Measurements from ENCODE around the gene CLDN18. TPM values are rescaled to one million over a fixed set of nuclear protein-coding genes. Genes with fewer than 3 reads are reported as not detected.

Gene CLDN18
- total RNA-seq, 4 donors from 2014 or later = not detected

DNA sequence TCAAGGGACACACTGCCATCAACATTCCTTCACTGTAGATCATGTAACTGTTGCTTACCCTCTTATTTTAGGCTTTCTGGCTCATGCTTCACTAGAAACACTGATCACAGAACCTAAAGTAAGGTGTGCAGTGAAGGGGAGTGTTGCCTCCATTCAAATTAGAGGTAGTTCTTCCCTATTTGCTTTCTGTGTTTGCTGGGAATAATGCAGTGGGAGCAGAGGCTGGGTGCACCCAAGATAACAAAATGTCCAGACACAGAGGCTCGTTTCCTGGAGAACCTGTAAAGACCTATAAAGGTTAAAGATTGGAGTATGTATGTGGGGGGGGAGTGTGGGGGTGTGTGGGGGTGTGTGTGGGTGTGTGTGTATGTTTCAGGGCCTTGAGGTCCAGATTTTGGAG is 2.1 kb upstream of the CLDN18 start:
- no peaks in the 10 kb centered on the region for H3K9me3 ChIP-seq
- TF ChIP-seq EP300 (IDR thresholded peaks at IDR 0.05) (no peak), POLR2A (IDR thresholded peaks at IDR 0.05) (no peak)
- TF ChIP-seq, protein P1, sequence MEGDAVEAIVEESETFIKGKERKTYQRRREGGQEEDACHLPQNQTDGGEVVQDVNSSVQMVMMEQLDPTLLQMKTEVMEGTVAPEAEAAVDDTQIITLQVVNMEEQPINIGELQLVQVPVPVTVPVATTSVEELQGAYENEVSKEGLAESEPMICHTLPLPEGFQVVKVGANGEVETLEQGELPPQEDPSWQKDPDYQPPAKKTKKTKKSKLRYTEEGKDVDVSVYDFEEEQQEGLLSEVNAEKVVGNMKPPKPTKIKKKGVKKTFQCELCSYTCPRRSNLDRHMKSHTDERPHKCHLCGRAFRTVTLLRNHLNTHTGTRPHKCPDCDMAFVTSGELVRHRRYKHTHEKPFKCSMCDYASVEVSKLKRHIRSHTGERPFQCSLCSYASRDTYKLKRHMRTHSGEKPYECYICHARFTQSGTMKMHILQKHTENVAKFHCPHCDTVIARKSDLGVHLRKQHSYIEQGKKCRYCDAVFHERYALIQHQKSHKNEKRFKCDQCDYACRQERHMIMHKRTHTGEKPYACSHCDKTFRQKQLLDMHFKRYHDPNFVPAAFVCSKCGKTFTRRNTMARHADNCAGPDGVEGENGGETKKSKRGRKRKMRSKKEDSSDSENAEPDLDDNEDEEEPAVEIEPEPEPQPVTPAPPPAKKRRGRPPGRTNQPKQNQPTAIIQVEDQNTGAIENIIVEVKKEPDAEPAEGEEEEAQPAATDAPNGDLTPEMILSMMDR (IDR thresholded peaks at IDR 0.05) = no peak
- DNase-seq (ENCODE audit: low spot score in 2 of 2) = no peak
- no peak overlapping the region for H3K4me3 ChIP-seq
- H3K27ac ChIP-seq = no peak overlapping the region
- H3K36me3 ChIP-seq = peaks cover 0 to 5% (median 0%) of the 10 kb centered on the region in 3 donors
- 79 to 84% methylated on average over 1 of the region's 1 CpG for WGBS, 2 donors
- no peaks in the 10 kb centered on the region for H3K4me1 ChIP-seq
- H3K27me3 ChIP-seq = no peaks in the 10 kb centered on the region

GRCh38 chr3:138010273-138010590 is 267 bp downstream of the CLDN18 start:
- no peaks in the 10 kb centered on the region for H3K4me1 ChIP-seq
- 91 to 99% methylated on average over 7 to 14 of the region's 14 CpGs for WGBS, 2 donors
- H3K9me3 ChIP-seq = no peaks in the 10 kb centered on the region
- H3K27me3 ChIP-seq = no peaks in the 10 kb centered on the region
- TF ChIP-seq, protein P1 (IDR thresholded peaks at IDR 0.05) = no peak
- TF ChIP-seq POLR2A (IDR thresholded peaks at IDR 0.05) = no peak
- TF ChIP-seq EP300 (IDR thresholded peaks at IDR 0.05) = no peak
- H3K36me3 ChIP-seq = peaks cover 0 to 5% (median 0%) of the 10 kb centered on the region in 3 donors
- H3K4me3 ChIP-seq = no peak overlapping the region
- no peak for DNase-seq (ENCODE audit: low spot score in 2 of 2)
- H3K27ac ChIP-seq = no peak overlapping the region

DNA sequence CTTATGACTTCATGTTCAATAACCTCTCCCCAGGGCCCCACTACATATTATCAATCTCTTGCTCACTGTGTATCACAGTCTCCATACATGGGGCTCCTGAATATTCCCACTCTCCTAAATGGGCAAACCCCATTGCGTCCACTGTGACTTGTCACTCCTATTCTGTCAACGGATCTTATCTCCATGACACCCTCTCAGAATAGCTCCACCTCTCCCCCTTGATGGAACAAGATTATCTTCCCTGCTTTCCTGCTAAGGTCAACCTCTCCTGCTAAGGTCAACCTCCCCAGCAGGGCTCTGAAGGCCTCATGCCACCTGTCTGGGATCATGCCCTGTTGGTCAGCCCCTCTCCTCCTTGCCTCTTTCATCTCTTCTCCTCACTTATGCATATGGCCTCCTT is 1.8 kb downstream of the CLDN18 start:
- H3K4me1 ChIP-seq = no peaks in the 10 kb centered on the region
- TF ChIP-seq, protein P1 (IDR thresholded peaks at IDR 0.05) = no peak
- TF ChIP-seq EP300 (IDR thresholded peaks at IDR 0.05) (no peak), POLR2A (IDR thresholded peaks at IDR 0.05) (no peak)
- WGBS, 2 donors = 74 to 84% methylated on average over 2 of the region's 2 CpGs
- no peaks in the 10 kb centered on the region for H3K27me3 ChIP-seq
- no peaks in the 10 kb centered on the region for H3K9me3 ChIP-seq
- no peak overlapping the region for H3K27ac ChIP-seq
- H3K36me3 ChIP-seq = peaks cover 0 to 5% (median 0%) of the 10 kb centered on the region in 3 donors
- DNase-seq (ENCODE audit: low spot score in 2 of 2) = no peak
- no peak overlapping the region for H3K4me3 ChIP-seq

- WGBS, 2 donors = 85 to 87% methylated on average over 4 of the region's 4 CpGs
- Histone ChIP-seq H3K4me1 (no peaks in the 10 kb centered on the region), H3K4me3 (no peak overlapping the region), H3K9me3 (no peaks in the 10 kb centered on the region), H3K27ac (no peak overlapping the region), H3K36me3 (peaks cover 0 to 5% (median 0%) of the 10 kb centered on the region in 3 donors), H3K27me3 (no peaks in the 10 kb centered on the region)
- TF ChIP-seq, protein P1 (IDR thresholded peaks at IDR 0.05) = no peak
- TF ChIP-seq EP300 (IDR thresholded peaks at IDR 0.05) = no peak
- no peak for TF ChIP-seq POLR2A (IDR thresholded peaks at IDR 0.05)
- DNase-seq (ENCODE audit: low spot score in 2 of 2) = no peak
Measured at GRCh38 chr3:138012526-138012925, 2.6 kb downstream of the CLDN18 start.

DNA sequence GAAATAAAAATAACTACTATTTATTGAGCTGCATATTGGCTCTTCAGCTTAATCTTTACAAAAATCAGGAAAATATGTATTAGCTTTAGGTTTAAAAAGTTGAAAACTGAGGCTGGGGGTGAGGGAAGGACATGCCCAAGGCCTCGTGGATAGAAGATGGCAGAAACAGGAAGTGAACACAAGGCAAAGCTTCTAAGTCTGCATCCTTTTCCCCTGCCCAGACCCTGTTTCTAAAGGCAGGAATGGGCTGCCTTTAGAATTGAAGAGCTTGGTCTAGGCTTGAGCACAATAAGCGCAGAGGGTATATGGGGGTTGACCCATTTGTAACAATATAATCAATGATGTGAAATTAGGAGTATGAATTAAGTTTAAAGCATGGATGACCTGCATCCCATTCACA is 6.1 kb downstream of the CLDN18 start:
- no peak for DNase-seq (ENCODE audit: low spot score in 2 of 2)
- Histone ChIP-seq H3K4me1 (no peaks in the 10 kb centered on the region), H3K27me3 (no peaks in the 10 kb centered on the region), H3K4me3 (no peak overlapping the region), H3K36me3 (peaks cover 0 to 4% (median 0%) of the 10 kb centered on the region in 3 donors), H3K9me3 (no peaks in the 10 kb centered on the region), H3K27ac (no peak overlapping the region)
- no peak for TF ChIP-seq POLR2A (IDR thresholded peaks at IDR 0.05)
- TF ChIP-seq, protein P1 (IDR thresholded peaks at IDR 0.05) = no peak
- TF ChIP-seq EP300 (IDR thresholded peaks at IDR 0.05) = no peak
- 76 to 81% methylated on average over 2 of the region's 2 CpGs for WGBS, 2 donors
